Smooth muscle cell (in vitro differentiated cells): Measurements from ENCODE around the gene IRAK4. TPM values are rescaled to one million over a fixed set of nuclear protein-coding genes. Genes with fewer than 3 reads are reported as not detected.

Source experiments
- DNase-seq: peaks from one replicate; lab custom pipeline; 2025; ENCODE audit not compliant: unreplicated experiment; lab: John Stamatoyannopoulos, UW
- H2AFZ ChIP-seq: fragments of 200-600 bp; sonication (generic); 2 replicates; pipeline ENCODE4 v1.6.0; 2016; ENCODE audit warnings: antibody characterized with exemption, low read depth, mild to moderate bottlenecking
- H3F3A ChIP-seq: fragments of 200-600 bp; sonication (generic); 2 replicates; pipeline ENCODE4 v1.6.0; 2017; ENCODE audit warnings: antibody characterized with exemption, low read depth
- H3K27ac ChIP-seq: fragments of 200-600 bp; sonication (generic); 2 replicates; pipeline ENCODE4 v1.5.1; 2016; ENCODE audit warnings: low read depth, mild to moderate bottlenecking
- H3K27me3 ChIP-seq: fragments of 200-600 bp; sonication (generic); 2 replicates; pipeline ENCODE4 v1.6.1; 2016; ENCODE audit warnings: low read depth, mild to moderate bottlenecking
- H3K36me3 ChIP-seq: fragments of 200-600 bp; sonication (generic); 2 replicates; pipeline ENCODE4 v1.5.1; 2016; ENCODE audit warnings: low read depth
- H3K4me1 ChIP-seq: fragments of 200-600 bp; sonication (generic); 2 replicates; pipeline ENCODE4 v1.5.1; 2016; ENCODE audit warnings: low read depth
- H3K4me2 ChIP-seq: fragments of 200-600 bp; sonication (generic); 2 replicates; pipeline ENCODE4 v1.6.0; 2016; ENCODE audit warnings: mild to moderate bottlenecking
- H3K4me3 ChIP-seq: fragments of 200-600 bp; sonication (generic); 2 replicates; pipeline ENCODE4 v1.5.1; 2016; ENCODE audit warnings: mild to moderate bottlenecking
- H3K79me2 ChIP-seq: fragments of 200-600 bp; sonication (generic); 2 replicates; pipeline ENCODE4 v1.6.0; 2016; ENCODE audit warnings: low read depth, mild to moderate bottlenecking
- H3K9ac ChIP-seq: fragments of 200-600 bp; sonication (generic); 2 replicates; pipeline ENCODE4 v1.6.0; 2016; ENCODE audit warnings: low read depth
- H3K9me3 ChIP-seq: fragments of 200-600 bp; sonication (generic); replicated peaks from 2 replicates; pipeline ENCODE4 v1.5.1; 2016; ENCODE audit warnings: low read depth
- H4K20me1 ChIP-seq: fragments of 200-600 bp; sonication (generic); 2 replicates; pipeline ENCODE4 v1.6.0; 2016; ENCODE audit warnings: low read depth
- CTCF ChIP-seq: fragments of 200-600 bp; sonication (generic); IDR thresholded peaks from 2 replicates; pipeline ENCODE4 v1.5.1; 2017; ENCODE audit warnings: borderline replicate concordance, mild to moderate bottlenecking, antibody characterized with exemption; ENCODE audit not compliant: insufficient read depth, poor library complexity, severe bottlenecking
- WGBS: methylation state at CpG from one replicate; pipeline ENCODE4 v1.1.7; 2016; ENCODE audit warnings: low lambda C conversion rate; 5-methylcytosine and 5-hydroxymethylcytosine counted together
- polyA plus RNA-seq: library from polyadenylated mRNA; unstranded; fragments of >200 nt; fragmentation: Nextera tagmentation; extraction: Ambion mirVana; gene quantifications from 2 replicates; pipeline ENCODE4 v1.2.1, GENCODE V29; 2016
- total RNA-seq: library from RNA; depleted of rRNA; stranded (reverse); fragments of >200 nt; gene quantifications from 2 replicates; pipeline ENCODE4 v1.2.3, GENCODE V29; 2014

IRAK4 gene
- total and polyA plus RNA-seq, 2 experiments from 2014 or later: 7.0 to 42.8 TPM

GRCh38 chr12:43728117-43728516, 30.6 kb upstream of the IRAK4 start:
- DNase-seq: no peak
- H3K27me3 ChIP-seq: no peaks in the 10 kb centered on the region
- no peak overlapping the region for H3K27ac ChIP-seq

GRCh38 chr12:43728698-43729097, 30.1 kb upstream of the IRAK4 start:
- Histone ChIP-seq H3K4me1 (peaks cover 6% of the 10 kb centered on the region), H3K4me2 (no peak overlapping the region), H3K9me3 (no peaks in the 10 kb centered on the region), H3K27ac (no peak overlapping the region), H3K9ac (no peak overlapping the region), H3K4me3 (no peak overlapping the region), H3K27me3 (no peaks in the 10 kb centered on the region), H3K79me2 (no peaks in the 10 kb centered on the region), H4K20me1 (no peaks in the 10 kb centered on the region), H2AFZ (no peak overlapping the region), H3F3A (no peaks in the 10 kb centered on the region), H3K36me3 (peaks cover 9% of the 10 kb centered on the region)
- TF ChIP-seq CTCF: no peak
- 94% methylated on average over 1 of the region's 1 CpG for WGBS
- DNase-seq: no peak

More at GRCh38 chr12:43728117-43728516, 30.6 kb upstream of the IRAK4 start:
- TF ChIP-seq CTCF: peak; percentile 47
- Histone ChIP-seq H3K36me3 (peaks cover 9% of the 10 kb centered on the region), H3K9me3 (no peaks in the 10 kb centered on the region), H3F3A (no peaks in the 10 kb centered on the region), H3K4me1 (peaks cover 12% of the 10 kb centered on the region), H4K20me1 (no peaks in the 10 kb centered on the region), H3K9ac (no peak overlapping the region), H3K4me2 (no peak overlapping the region), H3K4me3 (no peak overlapping the region), H2AFZ (no peak overlapping the region), H3K79me2 (no peaks in the 10 kb centered on the region)
- WGBS: 76% methylated on average over 2 of the region's 2 CpGs

- peaks cover 9% of the 10 kb centered on the region for H3K36me3 ChIP-seq
- no peak overlapping the region for H3K4me2 ChIP-seq
- H4K20me1 ChIP-seq: no peaks in the 10 kb centered on the region
- no peak overlapping the region for H3K27ac ChIP-seq
- H3K4me3 ChIP-seq: no peak overlapping the region
- no peak for DNase-seq
- no peaks in the 10 kb centered on the region for H3K27me3 ChIP-seq
- no peaks in the 10 kb centered on the region for H3K79me2 ChIP-seq
- no peaks in the 10 kb centered on the region for H3F3A ChIP-seq
- 92% methylated on average over 4 of the region's 4 CpGs for WGBS
- no peak overlapping the region for H2AFZ ChIP-seq
- H3K9ac ChIP-seq: no peak overlapping the region
- H3K9me3 ChIP-seq: no peaks in the 10 kb centered on the region
- H3K4me1 ChIP-seq: no peaks in the 10 kb centered on the region
- no peak for TF ChIP-seq CTCF
These were observed 28.5 kb upstream of the IRAK4 start for GRCh38 chr12:43730283-43730682.

- Histone ChIP-seq H3K9me3 (no peaks in the 10 kb centered on the region), H3K36me3 (peaks cover 9% of the 10 kb centered on the region), H3K4me2 (no peak overlapping the region), H3K9ac (no peak overlapping the region), H4K20me1 (no peaks in the 10 kb centered on the region), H2AFZ (no peak overlapping the region), H3K27ac (no peak overlapping the region), H3K27me3 (no peaks in the 10 kb centered on the region), H3K79me2 (no peaks in the 10 kb centered on the region), H3F3A (no peaks in the 10 kb centered on the region), H3K4me1 (no peaks in the 10 kb centered on the region), H3K4me3 (no peak overlapping the region)
- peak; percentile 12 for TF ChIP-seq CTCF
- no peak for DNase-seq
- 91% methylated on average over 3 of the region's 3 CpGs for WGBS
These were observed 25.1 kb upstream of the IRAK4 start for GRCh38 chr12:43733687-43734086.
